PC-3 (cell line): ENCODE measurements around the gene ANTXR2. TPM values are rescaled to one million over a fixed set of nuclear protein-coding genes. Genes with fewer than 3 reads are reported as not detected.
A peak's percentile ranks its signal among the peaks of the same experiment; 100 is the strongest.

ENCODE experiments used
- ATAC-seq: fragments of 200-7000 bp; cut with Tn5 transposase; 2 replicates; pipeline ENCODE4 v1.9.1; 2020; ENCODE audit warnings: mild to moderate bottlenecking, moderate library complexity
- BruUV-seq: library from RNA; stranded (reverse); fragments of 400-500 nt; replicated peaks from 2 replicates; lab custom pipeline; 2021; lab: Mats Ljungman, UMichigan
- CTCF ChIA-PET: fragments of 300-600 bp; sonication (Branson Sonifier 250); formaldehyde crosslinking; loops from one replicate; lab custom pipeline; 2022; ENCODE audit warnings: antibody characterized with exemption; lab: Charles Lee
- POLR2A ChIA-PET: fragments of 300-600 bp; sonication (Branson Sonifier 250); formaldehyde crosslinking; loops from one replicate; lab custom pipeline; 2022; ENCODE audit warnings: antibody characterized with exemption; ENCODE audit not compliant: unreplicated experiment; lab: Charles Lee
- DNase-seq: peaks from one replicate; pipeline ENCODE4 v3.0.0-alpha.2; 2015
- H2AFZ ChIP-seq: fragments of 300-600 bp; sonication (generic); 2 replicates; pipeline ENCODE4 v1.6.0; 2016; ENCODE audit warnings: antibody characterized with exemption, low read length
- H3F3A ChIP-seq: fragments of 300-600 bp; sonication (generic); one replicate; pipeline ENCODE4 v1.6.0; 2017; ENCODE audit warnings: antibody characterized with exemption, low read length, control low read depth, mild to moderate bottlenecking; ENCODE audit not compliant: unreplicated experiment
- H3K27ac ChIP-seq: fragments of 300-600 bp; sonication (generic); 2 replicates; pipeline ENCODE4 v1.5.1; 2016; ENCODE audit warnings: mild to moderate bottlenecking, low read length
- H3K27me3 ChIP-seq: fragments of 300-600 bp; sonication (generic); 2 replicates; pipeline ENCODE4 v1.6.1; 2016; ENCODE audit warnings: low read length, mixed read lengths
- H3K36me3 ChIP-seq: fragments of 300-600 bp; sonication (generic); 2 replicates; pipeline ENCODE4 v1.6.1; 2016; ENCODE audit warnings: low read depth, mixed run types, low read length, mixed read lengths
- H3K4me1 ChIP-seq: fragments of 300-600 bp; sonication (generic); 2 replicates; pipeline ENCODE4 v1.5.1; 2016; ENCODE audit warnings: low read length; ENCODE audit not compliant: insufficient read depth
- H3K4me2 ChIP-seq: fragments of 300-600 bp; sonication (generic); 2 replicates; pipeline ENCODE4 v1.6.0; 2016; ENCODE audit warnings: low read length
- H3K4me3 ChIP-seq: fragments of 300-600 bp; sonication (generic); 2 replicates; pipeline ENCODE4 v1.5.1; 2016; ENCODE audit warnings: mild to moderate bottlenecking, low read length, mixed read lengths
- H3K79me2 ChIP-seq: fragments of 300-600 bp; sonication (generic); 2 replicates; pipeline ENCODE4 v1.6.1; 2017; ENCODE audit warnings: low read length, mixed read lengths
- H3K9ac ChIP-seq: fragments of 300-600 bp; sonication (generic); 2 replicates; pipeline ENCODE4 v1.6.0; 2016; ENCODE audit warnings: mild to moderate bottlenecking, low read length
- H3K9me2 ChIP-seq: fragments of 300-600 bp; sonication (generic); replicated peaks from 2 replicates; pipeline ENCODE4 v1.6.1; 2016; ENCODE audit warnings: mixed run types, low read length, mixed read lengths
- H3K9me3 ChIP-seq: fragments of 300-600 bp; sonication (generic); 2 replicates; pipeline ENCODE4 v1.6.1; 2016; ENCODE audit warnings: low read length, mixed read lengths
- H4K20me1 ChIP-seq: fragments of 300-600 bp; sonication (generic); 2 replicates; pipeline ENCODE4 v1.6.1; 2016; ENCODE audit warnings: low read length, mixed read lengths
- CTCF ChIP-seq: fragments of 300-600 bp; sonication (generic); conservative IDR thresholded peaks from 2 replicates; pipeline ENCODE4 v1.5.1; 2017; ENCODE audit warnings: antibody characterized with exemption, low read depth, mild to moderate bottlenecking, low read length
- EZH2 ChIP-seq: fragments of 300-600 bp; sonication (generic); IDR thresholded peaks from one replicate; pipeline ENCODE4 v1.6.1; 2017; ENCODE audit warnings: antibody characterized with exemption, mild to moderate bottlenecking, low read length; ENCODE audit not compliant: unreplicated experiment
- EZH2phosphoT487 ChIP-seq: fragments of 300-600 bp; sonication (generic); IDR thresholded peaks from 2 replicates; pipeline ENCODE4 v1.6.1; 2018; ENCODE audit warnings: mild to moderate bottlenecking, antibody characterized with exemption, low read length, borderline replicate concordance
- intact Hi-C: fragments of 100-400 bp; cut with micrococcal nuclease; formaldehyde crosslinking; loops from 2 replicates; pipeline ENCODE4 v1.9.0; 2023
- total RNA-seq: library from RNA; depleted of rRNA; stranded (reverse); fragments of >200 nt; gene quantifications from 2 replicates; pipeline ENCODE4 v1.2.3, GENCODE V29; 2014

ANTXR2 gene
- total RNA-seq, 1 experiment from 2014 or later, result 43.9 TPM

- no peak overlapping the region for H3K4me3 ChIP-seq
- no peak overlapping the region for H2AFZ ChIP-seq
- no peak for TF ChIP-seq EZH2phosphoT487
- TF ChIP-seq CTCF, result no peak
- no peak for TF ChIP-seq EZH2
- ChIA-PET POLR2A (interaction anchor here (0.7 kb wide), 1 partner anchor 76 kb away, joined by 3 read pairs; no protein-coding TSS in a partner anchor), CTCF (no interaction called here)
- no peak overlapping the region for H3K9ac ChIP-seq
- H3K4me2 ChIP-seq, result peak overlapping the region; percentile 90; the same call in 1 of the 2 replicates
- H3K27me3 ChIP-seq, result no peaks in the 10 kb centered on the region
- ATAC-seq (no peak), DNase-seq (no peak)
- H4K20me1 ChIP-seq, result no peaks in the 10 kb centered on the region
- H3K79me2 ChIP-seq, result peaks cover 33% of the 10 kb centered on the region
- H3K4me1 ChIP-seq, result peaks cover 51% of the 10 kb centered on the region
- BruUV-seq, result no TSS peak
- H3F3A ChIP-seq, result no peaks in the 10 kb centered on the region
- no peaks in the 10 kb centered on the region for H3K9me2 ChIP-seq
- H3K9me3 ChIP-seq, result no peaks in the 10 kb centered on the region
- no peaks in the 10 kb centered on the region for H3K36me3 ChIP-seq
- intact Hi-C loops, result no loop called here
- H3K27ac ChIP-seq, result peak overlapping the region; percentile 91
Measured at GRCh38 chr4:80074651-80075050, 1.6 kb upstream of the ANTXR2 start.

- no peak for DNase-seq
- peaks cover 39% of the 10 kb centered on the region for H3K79me2 ChIP-seq
- H3K4me1 ChIP-seq, result peaks cover 57% of the 10 kb centered on the region
- BruUV-seq, result no TSS peak
- H3K9me3 ChIP-seq, result no peaks in the 10 kb centered on the region
- peak overlapping the region; percentile 90 for H3K4me2 ChIP-seq
- intact Hi-C loops, result no loop called here
- peak overlapping the region; percentile 91 for H3K27ac ChIP-seq
- no peak for TF ChIP-seq CTCF
- no peak for TF ChIP-seq EZH2
- no peak for TF ChIP-seq EZH2phosphoT487
- H3K9ac ChIP-seq, result peak overlapping the region; percentile 97
- H4K20me1 ChIP-seq, result no peaks in the 10 kb centered on the region
- H3K36me3 ChIP-seq, result no peaks in the 10 kb centered on the region
- POLR2A ChIA-PET, result interaction anchor here (0.6 to 0.7 kb wide), 2 partner anchors 18 to 76 kb away, joined by 3 to 6 read pairs; no protein-coding TSS in a partner anchor
- CTCF ChIA-PET, result interaction anchor here (0.6 kb wide), 1 partner anchor 993 kb away, joined by 3 read pairs; no protein-coding TSS in a partner anchor
- H3K4me3 ChIP-seq, result peak overlapping the region; percentile 94; the same call in 1 of the 2 replicates
- no peaks in the 10 kb centered on the region for H3K27me3 ChIP-seq
- no peaks in the 10 kb centered on the region for H3F3A ChIP-seq
- no peaks in the 10 kb centered on the region for H3K9me2 ChIP-seq
- no peak overlapping the region for H2AFZ ChIP-seq
- no peak for ATAC-seq
Measured at GRCh38 chr4:80074069-80074468, 1.0 kb upstream of the ANTXR2 start.

GRCh38 chr4:80073473-80074008 is 512 bp upstream of the ANTXR2 start:
- Histone ChIP-seq H2AFZ (peak overlapping the region; percentile 79), H3K9ac (peak overlapping the region; percentile 97), H3K9me3 (no peaks in the 10 kb centered on the region), H3K27me3 (no peaks in the 10 kb centered on the region), H3K4me3 (peak overlapping the region; percentile 94), H3K9me2 (no peaks in the 10 kb centered on the region), H3F3A (no peaks in the 10 kb centered on the region), H3K36me3 (no peaks in the 10 kb centered on the region), H3K4me2 (peak overlapping the region; percentile 90), H3K79me2 (peaks cover 45% of the 10 kb centered on the region), H3K27ac (peak overlapping the region; percentile 91), H4K20me1 (no peaks in the 10 kb centered on the region), H3K4me1 (peaks cover 57% of the 10 kb centered on the region)
- ATAC-seq (no peak), DNase-seq (no peak)
- POLR2A ChIA-PET, result interaction anchor here (0.6 to 0.7 kb wide), 2 partner anchors 19 to 69 kb away, joined by 3 to 6 read pairs; no protein-coding TSS in a partner anchor
- CTCF ChIA-PET, result interaction anchor here (0.6 kb wide), 1 partner anchor 994 kb away, joined by 3 read pairs; no protein-coding TSS in a partner anchor
- TF ChIP-seq EZH2phosphoT487 (no peak), EZH2 (no peak), CTCF (no peak)
- intact Hi-C loops, result loop anchor here (1.0 to 2.0 kb wide), 3 partner anchors 25 to 63 kb away; no protein-coding TSS in a partner anchor
- BruUV-seq, result no TSS peak
